DMS79 (cell line): ENCODE results near the gene LACTBL1.

ENCODE experiments used
- DNase-seq: peaks from one replicate; lab custom pipeline; 2025; lab: John Stamatoyannopoulos, UW

Gene LACTBL1

DNA sequence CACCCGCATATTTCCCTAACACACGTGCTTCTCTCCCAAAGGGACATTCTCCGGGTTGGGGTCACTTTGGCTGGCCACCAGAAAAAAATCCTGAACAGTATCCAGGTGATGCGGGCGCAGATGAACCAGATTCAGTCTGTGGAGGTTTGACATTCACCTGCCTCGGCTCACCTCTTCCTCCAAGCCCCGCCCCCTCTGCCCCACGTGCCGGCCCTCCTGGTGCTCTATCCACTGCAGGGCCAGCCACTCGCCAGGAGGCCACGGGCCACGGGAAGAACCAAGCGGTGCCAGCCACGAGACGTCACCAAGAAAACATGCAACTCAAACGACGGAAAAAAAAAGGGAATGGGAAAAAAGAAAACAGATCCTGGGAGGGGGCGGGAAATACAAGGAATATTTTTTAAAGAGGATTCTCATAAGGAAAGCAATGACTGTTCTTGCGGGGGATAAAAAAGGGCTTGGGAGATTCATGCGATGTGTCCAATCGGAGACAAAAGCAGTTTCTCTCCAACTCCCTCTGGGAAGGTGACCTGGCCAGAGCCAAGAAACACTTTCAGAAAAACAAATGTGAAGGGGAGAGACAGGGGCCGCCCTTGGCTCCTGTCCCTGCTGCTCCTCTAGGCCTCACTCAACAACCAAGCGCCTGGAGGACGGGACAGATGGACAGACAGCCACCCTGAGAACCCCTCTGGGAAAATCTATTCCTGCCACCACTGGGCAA lies 59.1 kb downstream of the LACTBL1 start:
- no peak for DNase-seq

DNA sequence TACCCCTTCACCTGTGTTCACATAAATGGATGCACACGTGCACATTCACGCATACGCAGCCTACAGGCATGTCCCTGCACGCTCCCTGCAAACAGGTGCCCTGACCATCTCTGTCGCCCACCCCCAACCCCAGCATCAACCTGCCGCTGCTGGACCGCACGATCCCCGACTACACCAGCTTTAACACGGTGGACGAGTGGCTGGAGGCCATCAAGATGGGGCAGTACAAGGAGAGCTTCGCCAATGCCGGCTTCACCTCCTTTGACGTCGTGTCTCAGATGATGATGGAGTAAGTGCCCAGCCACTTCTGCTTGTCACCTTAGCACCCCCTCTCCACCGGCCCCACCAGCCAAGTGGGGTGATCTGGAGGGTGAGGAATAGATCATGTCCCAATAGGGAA lies 60.4 kb downstream of the LACTBL1 start:
- no peak for DNase-seq

DNA sequence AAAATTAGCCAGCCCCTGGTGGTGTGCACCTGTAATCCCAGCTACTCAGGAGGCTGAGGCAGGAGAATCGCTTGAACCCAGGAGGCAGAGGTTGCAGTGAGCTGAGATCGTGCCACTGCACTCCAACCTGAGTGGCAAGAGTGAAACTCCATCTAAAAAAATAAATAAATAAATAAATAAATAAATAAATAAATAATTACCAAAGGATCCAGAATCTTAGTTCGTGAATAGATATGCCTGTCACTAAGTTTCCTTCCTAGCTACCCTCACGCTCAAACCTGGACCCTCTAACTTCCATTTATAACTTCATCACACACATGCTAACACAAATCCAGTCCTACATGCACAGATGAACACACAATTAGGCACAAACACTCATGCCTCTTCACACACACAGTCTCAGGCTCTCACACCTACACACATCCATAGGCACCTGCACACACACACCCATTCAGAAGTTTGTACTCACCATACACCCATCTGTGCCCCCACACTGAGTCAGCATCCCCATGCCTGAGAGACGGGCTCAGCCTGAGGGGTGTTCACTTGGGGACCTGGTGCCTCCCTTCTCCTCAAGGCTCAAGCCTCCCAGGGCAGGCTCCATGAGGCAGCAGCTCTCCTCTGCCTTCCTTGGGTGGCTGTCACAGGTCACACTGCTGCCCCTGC lies 61.5 kb downstream of the LACTBL1 start:
- DNase-seq: no peak

DNA sequence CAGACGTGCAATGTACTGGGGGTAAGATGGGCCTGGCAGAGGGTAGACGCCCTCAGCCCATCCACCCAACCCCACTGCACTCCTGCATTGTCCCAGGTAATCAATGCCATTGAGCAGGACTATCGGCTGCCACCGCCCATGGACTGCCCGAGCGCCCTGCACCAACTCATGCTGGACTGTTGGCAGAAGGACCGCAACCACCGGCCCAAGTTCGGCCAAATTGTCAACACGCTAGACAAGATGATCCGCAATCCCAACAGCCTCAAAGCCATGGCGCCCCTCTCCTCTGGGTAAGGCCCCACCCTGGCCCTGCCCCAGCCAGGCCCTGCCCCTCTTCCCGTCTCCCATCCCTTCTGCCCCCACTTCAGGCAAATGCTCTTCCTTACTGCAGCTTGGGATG lies 62.4 kb downstream of the LACTBL1 start:
- DNase-seq: no peak

DNA sequence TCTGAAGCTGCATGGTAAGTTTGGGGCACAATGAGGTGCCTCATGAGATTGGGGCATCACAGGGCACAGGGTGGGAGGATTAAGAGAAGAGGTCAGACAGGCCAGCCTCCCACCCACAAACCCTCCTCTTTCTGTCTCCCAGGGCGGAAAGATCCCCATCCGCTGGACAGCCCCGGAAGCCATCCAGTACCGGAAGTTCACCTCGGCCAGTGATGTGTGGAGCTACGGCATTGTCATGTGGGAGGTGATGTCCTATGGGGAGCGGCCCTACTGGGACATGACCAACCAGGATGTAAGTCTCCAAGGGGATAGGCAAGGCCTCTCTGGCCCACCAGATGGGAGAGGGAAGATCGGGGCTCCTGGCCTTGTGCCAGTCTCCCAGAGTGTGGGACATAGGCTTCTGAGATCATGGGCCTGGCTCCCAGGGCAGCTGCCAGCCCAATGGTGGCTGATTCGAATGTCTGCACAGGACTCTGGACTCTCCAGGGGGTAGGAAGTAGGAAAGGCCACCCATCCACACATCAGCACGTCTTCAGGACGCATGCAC lies 63.7 kb downstream of the LACTBL1 start:
- no peak for DNase-seq

DNA sequence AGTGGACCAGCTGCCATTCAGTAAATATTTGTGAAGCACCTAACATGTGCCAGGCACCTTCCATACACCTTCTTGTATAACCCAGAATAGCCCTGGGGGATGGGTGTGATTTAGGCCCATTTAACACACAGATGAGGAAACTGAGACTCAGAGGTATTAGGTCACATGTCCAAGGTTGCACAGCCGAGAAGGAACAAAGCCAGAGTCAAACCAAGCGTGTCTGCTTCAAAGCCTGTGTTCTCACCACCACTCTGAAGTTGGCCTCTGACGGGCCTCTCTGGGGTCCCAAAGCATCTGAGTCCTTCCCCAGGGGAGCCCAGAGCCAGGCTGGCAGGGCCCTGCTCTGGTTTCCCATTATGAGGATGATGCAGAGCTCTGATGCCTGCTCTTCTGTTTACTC lies 65.1 kb downstream of the LACTBL1 start:
- DNase-seq: no peak

DNA sequence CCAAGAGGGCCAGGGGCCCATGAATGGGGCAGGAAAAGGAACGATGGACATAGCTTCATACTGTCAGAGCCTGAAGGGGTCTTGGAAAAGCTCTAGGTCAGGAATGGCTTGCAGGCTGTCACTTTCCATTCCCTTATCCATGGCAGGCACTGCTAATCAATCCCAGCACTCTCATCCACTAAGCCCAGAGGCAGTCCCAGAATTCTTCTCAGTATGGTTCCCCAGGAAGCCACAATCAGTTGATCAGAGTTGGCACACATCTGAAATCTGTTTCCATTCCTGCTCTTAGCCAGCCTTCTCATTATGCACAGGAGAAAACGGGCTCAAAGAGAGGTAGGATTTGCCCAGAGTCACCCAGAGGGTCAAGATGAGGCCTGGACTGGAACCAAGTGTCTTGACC lies 65.7 kb downstream of the LACTBL1 start:
- no peak for DNase-seq

DNA sequence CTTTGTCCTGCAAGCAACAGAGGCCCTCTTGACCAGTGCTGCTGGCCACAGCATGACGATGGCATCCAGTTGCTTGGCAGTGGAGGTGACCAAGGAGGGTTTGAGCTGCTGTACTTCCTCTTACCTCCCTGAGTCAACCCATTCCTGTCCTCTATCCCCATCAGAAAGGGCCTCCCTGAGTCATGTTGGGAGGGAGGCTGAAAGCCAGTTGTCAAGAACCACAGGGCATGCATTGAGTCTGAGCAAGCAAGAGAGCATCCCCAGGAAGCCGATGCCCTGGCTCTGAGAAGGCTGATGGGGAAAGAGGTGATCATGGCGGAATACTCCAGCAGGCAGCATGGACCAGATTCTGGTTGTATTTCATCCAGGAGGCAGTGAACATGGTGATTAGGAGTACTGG lies 69.6 kb downstream of the LACTBL1 start:
- DNase-seq: no peak
